Measurements from ENCODE around the gene KRTAP1-3.
"Not testable (repeated sequence)": the region's sequence is repeated elsewhere in the genome, so short reads cannot be mapped to it uniquely, and the experiment has no call there.

KRTAP1-3 gene

GRCh38 chr17:41034346-41034935 lies at the start of gene KRTAP1-3:
KRTAP1-3 (minus strand) TSS chr17:41034874; CDS start chr17:41034821, 53 bp downstream.
- H3K9me3 Mint-ChIP-seq, H3K27me3 Mint-ChIP-seq, H3K27ac Mint-ChIP-seq, H3K36me3 Mint-ChIP-seq, H3K4me3 Mint-ChIP-seq, H3K4me1 Mint-ChIP-seq: not testable (repeated sequence)

- not testable (repeated sequence) for H3K27me3 Mint-ChIP-seq, H3K4me3 Mint-ChIP-seq
These were observed 49.6 kb upstream of the KRTAP1-3 start, which contains the start of gene KRTAP4-7 for GRCh38 chr17:41084100-41084856. KRTAP4-7 (plus strand) TSS chr17:41084150; CDS start chr17:41084207, 57 bp downstream.

GRCh38 chr17:41083427-41083826 lies 48.8 kb upstream of the KRTAP1-3 start:
- H3K4me3 Mint-ChIP-seq, H3K36me3 Mint-ChIP-seq, H3K27me3 Mint-ChIP-seq, H3K9me3 Mint-ChIP-seq, H3K4me1 Mint-ChIP-seq, H3K27ac Mint-ChIP-seq: not testable (repeated sequence)

More at GRCh38 chr17:41084100-41084856, 49.6 kb upstream of the KRTAP1-3 start, which contains the start of gene KRTAP4-7:
- H3K27ac Mint-ChIP-seq, H3K4me1 Mint-ChIP-seq, H3K36me3 Mint-ChIP-seq, H3K9me3 Mint-ChIP-seq: not testable (repeated sequence)

GRCh38 chr17:41082626-41083025 lies 48.0 kb upstream of the KRTAP1-3 start:
- peaks cover 1% of the 10 kb centered on the region for H3K27me3 Mint-ChIP-seq
- no peaks in the 10 kb centered on the region for H3K36me3 Mint-ChIP-seq
- H3K9me3 Mint-ChIP-seq = no peaks in the 10 kb centered on the region
- H3K4me3 Mint-ChIP-seq = no peak overlapping the region
- no peaks in the 10 kb centered on the region for H3K4me1 Mint-ChIP-seq
- H3K27ac Mint-ChIP-seq = no peak overlapping the region

GRCh38 chr17:41076788-41077187 lies 42.1 kb upstream of the KRTAP1-3 start:
- Mint-ChIP-seq H3K27me3 (peaks cover 11% of the 10 kb centered on the region), H3K36me3 (peaks cover 3% of the 10 kb centered on the region), H3K4me1 (no peaks in the 10 kb centered on the region), H3K27ac (no peak overlapping the region), H3K4me3 (no peak overlapping the region), H3K9me3 (no peaks in the 10 kb centered on the region)

- Mint-ChIP-seq H3K9me3 (no peaks in the 10 kb centered on the region), H3K4me1 (no peaks in the 10 kb centered on the region), H3K4me3 (no peak overlapping the region), H3K27ac (no peak overlapping the region), H3K36me3 (peaks cover 3% of the 10 kb centered on the region), H3K27me3 (peaks cover 11% of the 10 kb centered on the region)
These were observed 39.0 kb upstream of the KRTAP1-3 start for GRCh38 chr17:41073676-41074075.

- Mint-ChIP-seq H3K4me3 (no peak overlapping the region), H3K4me1 (no peaks in the 10 kb centered on the region), H3K27ac (no peak overlapping the region), H3K27me3 (peaks cover 10% of the 10 kb centered on the region), H3K9me3 (no peaks in the 10 kb centered on the region), H3K36me3 (peaks cover 3% of the 10 kb centered on the region)
These were observed 37.1 kb upstream of the KRTAP1-3 start for GRCh38 chr17:41071606-41072360.

GRCh38 chr17:41069031-41069430 lies 34.4 kb upstream of the KRTAP1-3 start:
- Mint-ChIP-seq H3K36me3 (no peaks in the 10 kb centered on the region), H3K4me3 (no peak overlapping the region), H3K4me1 (no peaks in the 10 kb centered on the region), H3K27ac (no peak overlapping the region), H3K9me3 (no peaks in the 10 kb centered on the region), H3K27me3 (no peaks in the 10 kb centered on the region)

- Mint-ChIP-seq H3K4me3 (no peak overlapping the region), H3K9me3 (no peaks in the 10 kb centered on the region), H3K36me3 (no peaks in the 10 kb centered on the region), H3K27ac (no peak overlapping the region), H3K4me1 (no peaks in the 10 kb centered on the region), H3K27me3 (no peaks in the 10 kb centered on the region)
These were observed 32.6 kb upstream of the KRTAP1-3 start for GRCh38 chr17:41067281-41067680.

- H3K27me3 Mint-ChIP-seq = peaks cover 2% of the 10 kb centered on the region
These were observed 31.4 kb upstream of the KRTAP1-3 start, which contains the start of gene KRTAP2-4 for GRCh38 chr17:41065829-41066624. KRTAP2-4 (minus strand) TSS chr17:41065879; CDS start chr17:41065845, 34 bp downstream.

GRCh38 chr17:41065016-41065689 lies 30.5 kb upstream of the KRTAP1-3 start:
- H3K4me3 Mint-ChIP-seq, H3K27ac Mint-ChIP-seq, H3K36me3 Mint-ChIP-seq, H3K4me1 Mint-ChIP-seq, H3K27me3 Mint-ChIP-seq, H3K9me3 Mint-ChIP-seq: not testable (repeated sequence)

More at GRCh38 chr17:41065829-41066624, 31.4 kb upstream of the KRTAP1-3 start, which contains the start of gene KRTAP2-4:
- Mint-ChIP-seq H3K4me3 (no peak within 1 kb of the TSS), H3K27ac (no peak within 1 kb of the TSS), H3K9me3 (no peaks in the 10 kb centered on the region), H3K36me3 (no peaks in the 10 kb centered on the region), H3K4me1 (no peaks in the 10 kb centered on the region)

- Mint-ChIP-seq H3K4me1 (no peaks in the 10 kb centered on the region), H3K9me3 (no peaks in the 10 kb centered on the region), H3K36me3 (no peaks in the 10 kb centered on the region)
These were observed 29.6 kb upstream of the KRTAP1-3 start for GRCh38 chr17:41064301-41064700.

GRCh38 chr17:41063449-41063848 lies 28.8 kb upstream of the KRTAP1-3 start:
- peak overlapping the region; percentile 0 for H3K27ac Mint-ChIP-seq
- H3K36me3 Mint-ChIP-seq = no peaks in the 10 kb centered on the region
- peaks cover 16% of the 10 kb centered on the region for H3K27me3 Mint-ChIP-seq
- H3K4me3 Mint-ChIP-seq = no peak overlapping the region
- H3K4me1 Mint-ChIP-seq = no peaks in the 10 kb centered on the region
- no peaks in the 10 kb centered on the region for H3K9me3 Mint-ChIP-seq

More at GRCh38 chr17:41064301-41064700, 29.6 kb upstream of the KRTAP1-3 start:
- Mint-ChIP-seq H3K27ac (no peak overlapping the region), H3K27me3 (peaks cover 11% of the 10 kb centered on the region), H3K4me3 (no peak overlapping the region)

GRCh38 chr17:41061964-41062363 lies 27.3 kb upstream of the KRTAP1-3 start:
- Mint-ChIP-seq H3K27me3 (peaks cover 20% of the 10 kb centered on the region), H3K4me3 (no peak overlapping the region), H3K36me3 (no peaks in the 10 kb centered on the region), H3K9me3 (no peaks in the 10 kb centered on the region), H3K27ac (no peak overlapping the region), H3K4me1 (no peaks in the 10 kb centered on the region)
